GM12872 (cell line): ENCODE data around the gene EFNA3.

Experiments used
- TF ChIP-seq, protein P1 (sequence below): IDR thresholded peaks from 3 replicates; pipeline ENCODE4 v1.5.1; 2011; ENCODE audit warnings: low read depth, mild to moderate bottlenecking, low read length, moderate library complexity; ENCODE audit not compliant: insufficient read depth

EFNA3 gene

DNA sequence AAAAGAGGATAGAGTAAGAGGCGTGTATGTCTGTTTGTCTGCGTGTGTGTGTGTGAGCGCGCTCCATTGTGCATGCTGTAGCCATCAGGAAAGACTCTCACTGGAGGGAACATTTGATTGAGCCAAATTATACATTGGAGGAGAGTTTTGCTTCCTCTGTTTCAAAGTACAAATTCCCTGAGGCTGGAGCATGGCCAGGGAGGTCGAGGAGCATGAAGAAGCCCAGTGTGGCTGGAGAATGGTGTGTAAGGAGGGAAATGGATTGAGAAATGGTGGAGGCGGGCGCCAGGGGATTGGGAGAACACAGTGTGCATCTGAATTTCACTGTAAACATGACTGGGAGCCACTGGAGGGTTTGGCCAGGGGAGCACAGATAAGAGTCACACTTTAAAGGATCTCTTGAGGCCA lies 27.0 kb downstream of the EFNA3 start:
- TF ChIP-seq, protein P1, sequence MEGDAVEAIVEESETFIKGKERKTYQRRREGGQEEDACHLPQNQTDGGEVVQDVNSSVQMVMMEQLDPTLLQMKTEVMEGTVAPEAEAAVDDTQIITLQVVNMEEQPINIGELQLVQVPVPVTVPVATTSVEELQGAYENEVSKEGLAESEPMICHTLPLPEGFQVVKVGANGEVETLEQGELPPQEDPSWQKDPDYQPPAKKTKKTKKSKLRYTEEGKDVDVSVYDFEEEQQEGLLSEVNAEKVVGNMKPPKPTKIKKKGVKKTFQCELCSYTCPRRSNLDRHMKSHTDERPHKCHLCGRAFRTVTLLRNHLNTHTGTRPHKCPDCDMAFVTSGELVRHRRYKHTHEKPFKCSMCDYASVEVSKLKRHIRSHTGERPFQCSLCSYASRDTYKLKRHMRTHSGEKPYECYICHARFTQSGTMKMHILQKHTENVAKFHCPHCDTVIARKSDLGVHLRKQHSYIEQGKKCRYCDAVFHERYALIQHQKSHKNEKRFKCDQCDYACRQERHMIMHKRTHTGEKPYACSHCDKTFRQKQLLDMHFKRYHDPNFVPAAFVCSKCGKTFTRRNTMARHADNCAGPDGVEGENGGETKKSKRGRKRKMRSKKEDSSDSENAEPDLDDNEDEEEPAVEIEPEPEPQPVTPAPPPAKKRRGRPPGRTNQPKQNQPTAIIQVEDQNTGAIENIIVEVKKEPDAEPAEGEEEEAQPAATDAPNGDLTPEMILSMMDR, result no peak

DNA sequence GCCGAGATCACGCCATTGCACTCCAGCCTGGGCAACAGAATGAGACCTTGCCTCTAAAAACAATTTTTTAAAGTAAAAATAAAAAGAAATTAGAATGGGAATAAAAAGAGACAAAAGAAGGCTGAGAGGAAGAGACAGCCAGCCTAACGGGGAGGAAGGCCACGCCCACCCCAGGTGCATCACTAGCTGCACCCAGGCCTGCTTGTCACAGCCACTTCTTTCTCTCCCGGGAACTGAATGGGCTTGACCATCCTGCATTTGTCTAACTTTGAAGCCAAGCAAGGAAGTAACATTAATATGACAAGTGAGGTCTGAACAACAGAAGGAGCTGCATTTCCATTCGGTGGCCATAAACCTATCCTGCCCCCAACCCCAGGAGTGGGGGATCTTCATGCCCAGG lies 28.2 kb downstream of the EFNA3 start:
- TF ChIP-seq, protein P1, result no peak

- TF ChIP-seq, protein P1, result no peak
These were observed 28.9 kb downstream of the EFNA3 start for GRCh38 chr1:155107309-155108264.

GRCh38 chr1:155108296-155108695 lies 29.7 kb downstream of the EFNA3 start:
- TF ChIP-seq, protein P1, result no peak

- TF ChIP-seq, protein P1, result no peak
These were observed 31.7 kb downstream of the EFNA3 start for GRCh38 chr1:155110381-155110780.

DNA sequence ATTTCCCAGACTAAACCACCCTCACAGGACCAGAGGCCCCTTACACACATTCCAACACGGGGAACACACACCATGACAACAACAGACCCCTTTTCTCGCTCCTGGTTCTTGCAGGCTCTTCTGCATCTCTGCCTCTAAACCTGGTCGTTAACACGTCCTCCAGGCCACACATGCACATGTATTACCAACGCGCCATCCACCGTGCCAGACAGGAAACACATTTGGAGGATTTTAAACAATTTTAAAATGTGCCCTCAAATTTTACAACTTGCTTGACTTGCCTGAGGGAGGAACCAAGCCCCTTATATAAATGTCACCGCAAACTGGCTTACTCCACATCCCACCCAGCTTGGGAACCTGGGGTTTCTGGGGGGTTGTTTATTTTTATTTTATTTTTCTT lies 32.2 kb downstream of the EFNA3 start:
- TF ChIP-seq, protein P1, result no peak

DNA sequence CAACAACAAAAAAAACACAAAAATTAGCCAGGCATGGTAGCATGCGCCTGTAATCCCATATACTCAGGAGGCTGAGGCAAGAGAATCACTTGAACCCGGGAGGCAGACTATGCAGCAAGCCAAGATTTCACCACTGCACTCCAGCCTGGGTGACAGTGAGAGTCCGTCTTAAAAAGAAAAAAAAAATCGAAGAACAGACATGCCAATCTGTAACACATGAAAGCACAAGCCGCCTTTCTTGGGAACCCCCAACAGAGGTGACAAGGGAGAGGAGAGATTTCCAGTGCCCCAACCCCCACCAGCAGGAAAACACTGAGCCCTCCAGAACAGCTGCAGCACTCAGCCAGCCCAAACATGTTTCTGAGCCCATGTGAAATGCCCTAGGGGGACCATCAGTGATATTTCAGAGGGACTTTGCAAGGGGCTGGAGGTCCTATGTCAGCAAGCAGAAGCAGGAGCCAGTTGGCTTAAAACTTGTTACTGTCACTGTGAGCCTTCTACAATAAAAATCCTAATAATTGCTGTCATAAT lies 34.9 kb downstream of the EFNA3 start:
- TF ChIP-seq, protein P1, result no peak
